ENCODE measurements around the gene LYL1. TPM values are rescaled to one million over a fixed set of nuclear protein-coding genes. Genes with fewer than 3 reads are reported as not detected.

The LYL1 gene
- total and polyA plus RNA-seq, 2 of the 13 experiments (the other 11 are each of a cell fraction or from before 2014, with no cell fraction given), result 0.75 to 0.92 TPM

GRCh38 chr19:13139633-13140311 lies 37.1 kb upstream of the LYL1 start:
- Histone ChIP-seq H3K9me3 (ENCODE audit: low read length) (no peaks in the 10 kb centered on the region), H3K27ac (ENCODE audit: extremely low read length, insufficient read depth, low read length) (no peak overlapping the region), H3K4me1 (ENCODE audit: insufficient read depth, low read length) (peaks cover 9% of the 10 kb centered on the region), H3K36me3 (replicated peaks in 1 of 2; ENCODE audit: control insufficient read depth in 1 of 2, insufficient read depth in 2 of 2, low read length in 2 of 2) (peaks cover 27 to 51% of the 10 kb centered on the region in 2 experiments; a peak in 4 of 5 replicates), H2AFZ (ENCODE audit: low read length) (no peak overlapping the region), H3K4me3 (replicated peaks in 1 of 3; ENCODE audit: insufficient read depth in 1 of 3, low read depth in 2 of 3, low read length in 3 of 3) (no peak overlapping the region), H3K79me2 (ENCODE audit: insufficient read depth, low read length) (no peaks in the 10 kb centered on the region), H3K9ac (ENCODE audit: insufficient read depth, low read depth, low read length) (no peak overlapping the region), H4K20me1 (ENCODE audit: insufficient read depth, low read length) (no peaks in the 10 kb centered on the region), H3K4me2 (ENCODE audit: low read depth, low read length) (no peak overlapping the region), H3K27me3 (ENCODE audit: control insufficient read depth in 1 of 2, insufficient read depth in 2 of 2, low read length in 2 of 2) (no peaks in the 10 kb centered on the region)
- in situ Hi-C loops (cut with HindIII; ENCODE audit: extremely low pct_ligation_motif_present, low pct_unique_long_range_greater_than_20kb) (no loop called here), intact Hi-C loops (cut with micrococcal nuclease; ENCODE audit: unreplicated experiment) (no loop called here)
- no peak for TF ChIP-seq ZNF430 (CRISPR knock-in tag; IDR thresholded peaks at IDR 0.05)
- TF ChIP-seq RAD51 (IDR thresholded peaks at IDR 0.05; ENCODE audit: borderline replicate concordance), result no peak
- no peak for TF ChIP-seq FUBP1 (CRISPR knock-in tag; IDR thresholded peaks at IDR 0.05; ENCODE audit: borderline replicate concordance)
- TF ChIP-seq HNRNPUL1 (IDR thresholded peaks at IDR 0.05; ENCODE audit: low read depth, low read length), result no peak
- WGBS (ENCODE audit: low lambda C conversion rate), result 85% methylated on average over 7 of the region's 11 CpGs
- FAIRE-seq (no peak), ATAC-seq (no peak), DNase-seq (ENCODE audit: low spot score) (no peak)
- ChIA-PET POLR2A (no interaction called here), CTCF (ENCODE audit: low intra/inter-chr PET ratio, low total read pairs) (no interaction called here)
- BruUV-seq (replicated peaks), result TSS peak; percentile 51

GRCh38 chr19:13138916-13139198 lies 36.2 kb upstream of the LYL1 start:
- in situ Hi-C loops (cut with HindIII; ENCODE audit: extremely low pct_ligation_motif_present, low pct_unique_long_range_greater_than_20kb), result no loop called here
- Histone ChIP-seq H3K4me2 (ENCODE audit: low read depth, low read length) (no peak overlapping the region), H3K79me2 (ENCODE audit: insufficient read depth, low read length) (peaks cover 3% of the 10 kb centered on the region), H3K36me3 (replicated peaks in 1 of 2; ENCODE audit: control insufficient read depth in 1 of 2, insufficient read depth in 2 of 2, low read length in 2 of 2) (peaks cover 25 to 48% of the 10 kb centered on the region in 2 experiments; a peak in 4 of 5 replicates), H4K20me1 (ENCODE audit: insufficient read depth, low read length) (no peaks in the 10 kb centered on the region), H3K4me1 (ENCODE audit: insufficient read depth, low read length) (peaks cover 9% of the 10 kb centered on the region), H3K9ac (ENCODE audit: insufficient read depth, low read depth, low read length) (no peak overlapping the region), H3K4me3 (replicated peaks in 1 of 3; ENCODE audit: insufficient read depth in 1 of 3, low read depth in 2 of 3, low read length in 3 of 3) (no peak overlapping the region), H2AFZ (ENCODE audit: low read length) (no peak overlapping the region), H3K27me3 (ENCODE audit: control insufficient read depth in 1 of 2, insufficient read depth in 2 of 2, low read length in 2 of 2) (no peaks in the 10 kb centered on the region), H3K27ac (ENCODE audit: extremely low read length, insufficient read depth, low read length) (no peak overlapping the region), H3K9me3 (ENCODE audit: low read length) (no peaks in the 10 kb centered on the region)
- intact Hi-C loops (cut with micrococcal nuclease; ENCODE audit: unreplicated experiment), result no loop called here
- no TSS peak for BruUV-seq (replicated peaks)
- DNase-seq (ENCODE audit: low spot score), result no peak
- 95% methylated on average over 10 of the region's 10 CpGs for WGBS (ENCODE audit: low lambda C conversion rate)
- ATAC-seq, result no peak
- FAIRE-seq, result no peak
- POLR2A ChIA-PET, result no interaction called here
- CTCF ChIA-PET (ENCODE audit: low intra/inter-chr PET ratio, low total read pairs), result no interaction called here
- TF ChIP-seq MAFK (conservative IDR thresholded peaks at IDR 0.05 in 1 of 2, IDR thresholded peaks at IDR 0.05 in 1 of 2; ENCODE audit: low read length in 2 of 2) (no peak), NR2C2 (CRISPR knock-in tag; IDR thresholded peaks at IDR 0.05; ENCODE audit: borderline replicate concordance) (no peak), BATF2 (CRISPR knock-in tag; IDR thresholded peaks at IDR 0.05) (no peak), HMGXB4 (CRISPR knock-in tag; IDR thresholded peaks at IDR 0.05; ENCODE audit: borderline replicate concordance in 1 of 2, low read depth in 1 of 2) (no peak), POLR2G (IDR thresholded peaks at IDR 0.05; ENCODE audit: low read depth, low read length) (no peak), FOSL2 (CRISPR knock-in tag; IDR thresholded peaks at IDR 0.05) (no peak), ZNF431 (CRISPR knock-in tag; IDR thresholded peaks at IDR 0.05; ENCODE audit: borderline replicate concordance, low read depth) (no peak)
